IPS-18a (cell line): ENCODE results near the gene CCL4.
"Not testable (repeated sequence)": the region's sequence is repeated elsewhere in the genome, so short reads cannot be mapped to it uniquely, and the experiment has no call there.

ENCODE experiments used
- H3K27ac ChIP-seq: one replicate; pipeline ENCODE4 v1.5.1; 2013; ENCODE audit warnings: low read length
- H3K27me3 ChIP-seq: one replicate; pipeline ENCODE4 v1.6.1; 2013; ENCODE audit warnings: mild to moderate bottlenecking, low read length; ENCODE audit not compliant: control insufficient read depth, insufficient read depth
- H3K36me3 ChIP-seq: one replicate; pipeline ENCODE4 v1.6.1; 2013; ENCODE audit warnings: low read depth, low read length; ENCODE audit not compliant: control insufficient read depth
- H3K4me1 ChIP-seq: one replicate; pipeline ENCODE4 v1.6.1; 2013; ENCODE audit warnings: low read depth, low read length; ENCODE audit not compliant: control insufficient read depth
- H3K4me3 ChIP-seq: one replicate; pipeline ENCODE4 v1.5.1; 2013; ENCODE audit warnings: low read length
- H3K9ac ChIP-seq: one replicate; pipeline ENCODE4 v1.6.1; 2013; ENCODE audit warnings: mild to moderate bottlenecking, low read length, moderate library complexity
- H3K9me3 ChIP-seq: one replicate; pipeline ENCODE4 v1.6.1; 2013; ENCODE audit warnings: low read depth, low read length; ENCODE audit not compliant: control insufficient read depth

CCL4 gene

DNA sequence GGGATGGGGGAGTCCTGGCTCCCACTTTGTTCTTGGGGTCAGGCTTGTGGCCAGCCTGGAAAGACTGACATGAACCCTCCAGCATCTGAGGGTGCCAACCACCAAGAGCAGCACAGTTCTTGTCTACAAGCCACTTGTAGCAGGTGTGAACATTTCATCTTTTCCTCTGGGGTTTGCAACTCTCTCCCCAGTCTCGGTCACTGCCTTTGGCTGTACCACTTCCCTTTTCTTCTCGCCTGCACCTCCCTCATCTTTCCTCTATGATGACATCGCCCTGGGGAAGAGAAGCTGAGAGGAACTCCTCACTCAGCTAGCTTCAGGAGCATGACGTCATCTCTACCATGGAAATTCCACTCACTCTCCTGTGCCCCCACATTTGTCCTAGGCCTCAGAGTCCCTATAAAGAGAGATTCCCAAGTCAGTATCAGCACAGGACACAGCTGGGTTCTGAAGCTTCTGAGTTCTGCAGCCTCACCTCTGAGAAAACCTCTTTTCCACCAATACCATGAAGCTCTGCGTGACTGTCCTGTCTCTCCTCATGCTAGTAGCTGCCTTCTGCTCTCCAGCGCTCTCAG lies at the start of gene CCL4:
Gene CCL4 (plus strand): TSS at position 427 of the 575 bp plus-strand sequence. CDS start 79 bp downstream, at position 506.
- not testable (repeated sequence) for H3K27me3 ChIP-seq, H3K27ac ChIP-seq, H3K4me3 ChIP-seq

GRCh38 chr17:36055171-36055570 lies 48.5 kb upstream of the CCL4 start:
- no peak overlapping the region for H3K4me3 ChIP-seq
- H3K36me3 ChIP-seq: no peaks in the 10 kb centered on the region
- H3K27me3 ChIP-seq: no peaks in the 10 kb centered on the region
- H3K9ac ChIP-seq: no peak overlapping the region
- H3K9me3 ChIP-seq: no peaks in the 10 kb centered on the region
- no peaks in the 10 kb centered on the region for H3K4me1 ChIP-seq
- H3K27ac ChIP-seq: no peak overlapping the region

More for the DNA sequence above, at the start of gene CCL4:
- not testable (repeated sequence) for H3K9me3 ChIP-seq, H3K36me3 ChIP-seq, H3K9ac ChIP-seq, H3K4me1 ChIP-seq

DNA sequence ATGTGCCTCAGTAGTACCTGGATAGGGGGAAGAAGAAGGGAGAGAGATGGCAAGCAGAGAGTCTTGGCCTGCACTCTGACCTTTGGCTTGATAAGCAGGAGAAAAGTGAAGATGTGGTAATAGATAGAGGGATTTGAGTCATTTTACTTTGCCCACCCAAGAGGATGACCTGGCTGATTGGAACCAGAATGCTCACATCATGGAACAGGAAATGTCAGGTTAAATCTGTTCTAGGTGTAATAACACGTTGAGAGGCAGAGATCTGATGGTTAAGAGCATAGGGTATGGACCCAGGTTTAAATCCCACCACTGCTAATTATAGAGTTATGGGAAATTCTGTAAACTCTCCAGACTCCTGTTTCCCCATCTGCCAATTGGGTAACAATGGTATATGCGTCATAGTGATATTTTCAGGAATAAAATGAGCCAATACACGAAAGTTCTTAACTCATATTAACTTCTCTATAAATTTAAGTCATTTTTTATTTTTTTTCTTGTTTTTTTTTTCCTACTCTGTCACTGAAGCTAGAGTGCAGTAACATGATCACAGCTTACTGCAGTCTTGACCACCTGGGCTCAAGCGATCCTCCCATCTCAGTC lies 47.6 kb upstream of the CCL4 start:
- no peak overlapping the region for H3K9ac ChIP-seq
- no peaks in the 10 kb centered on the region for H3K4me1 ChIP-seq
- H3K9me3 ChIP-seq: no peaks in the 10 kb centered on the region
- no peaks in the 10 kb centered on the region for H3K27me3 ChIP-seq
- no peak overlapping the region for H3K27ac ChIP-seq
- no peak overlapping the region for H3K4me3 ChIP-seq
- no peaks in the 10 kb centered on the region for H3K36me3 ChIP-seq

- no peaks in the 10 kb centered on the region for H3K27me3 ChIP-seq
- no peak overlapping the region for H3K4me3 ChIP-seq
Measured at GRCh38 chr17:36057911-36058310, 45.7 kb upstream of the CCL4 start.

DNA sequence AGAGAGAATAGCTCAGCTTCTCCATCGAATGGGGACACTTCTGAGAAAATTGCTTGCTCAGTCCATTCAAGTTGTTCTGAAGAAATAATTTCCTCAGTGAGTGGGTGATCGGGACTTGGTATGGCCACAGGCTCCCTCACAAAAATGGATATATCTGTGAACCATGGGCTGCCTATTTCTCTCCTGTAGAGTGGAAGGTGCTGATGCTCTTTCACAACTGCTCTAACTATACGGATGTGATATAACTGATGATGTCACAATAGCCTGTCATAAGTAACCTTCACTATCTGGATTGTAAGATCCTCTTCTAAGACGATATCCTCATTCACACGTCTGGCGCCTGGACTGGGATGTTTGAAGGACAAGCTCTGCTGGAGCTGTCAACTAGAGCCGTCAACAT lies 44.2 kb upstream of the CCL4 start:
- Histone ChIP-seq H3K36me3 (no peaks in the 10 kb centered on the region), H3K9ac (no peak overlapping the region), H3K4me3 (no peak overlapping the region), H3K9me3 (no peaks in the 10 kb centered on the region), H3K27ac (no peak overlapping the region), H3K4me1 (no peaks in the 10 kb centered on the region), H3K27me3 (no peaks in the 10 kb centered on the region)

More at GRCh38 chr17:36057911-36058310, 45.7 kb upstream of the CCL4 start:
- H3K4me1 ChIP-seq: no peaks in the 10 kb centered on the region
- no peak overlapping the region for H3K27ac ChIP-seq
- no peaks in the 10 kb centered on the region for H3K36me3 ChIP-seq
- no peak overlapping the region for H3K9ac ChIP-seq
- no peaks in the 10 kb centered on the region for H3K9me3 ChIP-seq

- no peaks in the 10 kb centered on the region for H3K36me3 ChIP-seq
- no peaks in the 10 kb centered on the region for H3K9me3 ChIP-seq
- H3K4me3 ChIP-seq: no peak overlapping the region
- no peak overlapping the region for H3K9ac ChIP-seq
- H3K27me3 ChIP-seq: no peaks in the 10 kb centered on the region
- no peak overlapping the region for H3K27ac ChIP-seq
- no peaks in the 10 kb centered on the region for H3K4me1 ChIP-seq
Measured at GRCh38 chr17:36060816-36061215, 42.8 kb upstream of the CCL4 start.

DNA sequence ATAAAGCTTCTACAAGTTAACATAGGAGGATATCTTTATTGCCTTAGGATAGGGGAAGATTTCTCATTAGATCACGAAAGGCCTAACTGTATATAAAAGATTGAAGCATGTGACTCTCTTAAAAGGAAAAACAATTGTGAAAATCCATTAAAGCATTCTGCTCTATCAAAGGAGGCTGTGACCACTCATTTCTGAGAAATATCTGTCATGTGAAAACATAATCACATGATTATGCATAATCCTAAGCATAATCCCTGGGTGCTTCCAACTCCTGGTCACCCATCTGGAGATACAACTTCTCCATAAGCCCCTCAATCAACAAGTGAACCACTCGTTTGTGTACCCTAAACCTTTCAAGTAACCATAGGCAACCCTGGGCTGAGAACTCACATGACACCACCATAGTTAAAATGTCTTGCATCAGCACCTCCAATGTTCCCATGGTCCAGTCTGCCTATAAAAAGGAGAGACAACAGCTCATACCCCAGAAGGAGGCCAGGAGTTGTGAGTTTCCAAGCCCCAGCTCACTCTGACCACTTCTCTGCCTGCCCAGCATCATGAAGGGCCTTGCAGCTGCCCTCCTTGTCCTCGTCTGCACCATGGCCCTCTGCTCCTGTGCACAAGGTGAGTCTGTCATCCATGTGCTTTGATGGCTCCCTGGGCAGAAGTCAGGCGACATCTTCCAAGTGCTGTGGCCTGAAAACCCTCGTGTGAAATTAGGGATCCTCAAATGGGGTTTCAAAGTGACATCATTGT lies 39.7 kb upstream of the CCL4 start, which contains the start of gene CCL18:
Gene CCL18 (plus strand): TSS at position 487 of the 756 bp plus-strand sequence. CDS start 71 bp downstream, at position 558.
- Histone ChIP-seq H3K9me3 (no peaks in the 10 kb centered on the region), H3K4me3 (no peak within 1 kb of the TSS), H3K27me3 (no peaks in the 10 kb centered on the region), H3K4me1 (no peaks in the 10 kb centered on the region), H3K9ac (no peak within 1 kb of the TSS), H3K36me3 (no peaks in the 10 kb centered on the region), H3K27ac (no peak within 1 kb of the TSS)

DNA sequence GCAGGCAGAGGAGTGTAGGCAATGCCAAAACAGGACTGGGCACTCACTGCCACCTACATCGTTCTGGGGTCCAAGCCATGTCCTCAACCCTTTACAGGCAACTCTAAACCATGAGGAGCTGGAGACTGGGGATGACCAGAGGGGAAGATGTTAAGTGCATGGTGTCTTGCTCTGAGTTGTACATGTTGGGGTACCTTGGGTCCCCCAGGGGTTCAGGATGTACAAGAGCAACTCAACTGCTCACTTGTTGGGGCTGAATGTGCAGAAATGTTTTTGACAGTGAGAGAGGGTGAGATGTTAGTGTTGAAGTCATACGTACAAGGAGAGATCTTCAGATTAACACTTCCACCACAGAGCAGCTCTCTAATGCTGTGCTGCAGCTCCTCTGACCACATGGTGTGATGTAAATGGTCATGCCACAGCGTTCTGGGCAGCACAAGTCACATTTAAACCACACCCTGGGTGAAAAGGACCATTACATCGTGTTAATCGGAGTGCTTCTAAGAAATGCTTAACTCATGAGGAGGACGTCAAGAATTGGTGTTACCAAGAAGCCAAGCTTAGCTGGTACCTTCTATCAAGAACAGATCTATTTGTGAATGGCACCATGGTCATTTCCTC lies 37.2 kb upstream of the CCL4 start:
- no peaks in the 10 kb centered on the region for H3K4me1 ChIP-seq
- no peak overlapping the region for H3K4me3 ChIP-seq
- no peaks in the 10 kb centered on the region for H3K9me3 ChIP-seq
- no peaks in the 10 kb centered on the region for H3K36me3 ChIP-seq
- H3K9ac ChIP-seq: no peak overlapping the region
- no peaks in the 10 kb centered on the region for H3K27me3 ChIP-seq
- no peak overlapping the region for H3K27ac ChIP-seq

GRCh38 chr17:36068524-36068923 lies 35.1 kb upstream of the CCL4 start:
- Histone ChIP-seq H3K9ac (no peak overlapping the region), H3K27ac (no peak overlapping the region), H3K9me3 (no peaks in the 10 kb centered on the region), H3K4me1 (no peaks in the 10 kb centered on the region), H3K36me3 (no peaks in the 10 kb centered on the region), H3K27me3 (no peaks in the 10 kb centered on the region), H3K4me3 (no peak overlapping the region)

DNA sequence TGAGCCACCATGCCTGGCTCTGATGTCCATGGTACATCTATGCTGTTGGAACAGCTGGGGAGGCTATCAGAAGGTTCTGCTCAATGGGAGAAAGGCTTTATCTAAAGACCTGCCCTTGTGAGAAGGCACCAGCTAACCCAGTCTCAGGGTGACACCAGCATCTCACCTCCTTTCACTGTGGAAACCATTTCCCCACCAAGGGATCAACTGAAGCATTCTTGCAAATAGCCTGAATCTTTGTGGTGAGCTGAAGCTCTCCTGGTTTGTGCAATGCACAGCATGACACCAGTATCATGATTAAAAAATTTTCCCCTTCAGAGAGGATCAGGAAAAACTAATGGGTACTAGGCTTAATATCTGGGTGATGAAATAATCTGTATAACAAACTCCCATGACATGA lies 34.5 kb upstream of the CCL4 start:
- Histone ChIP-seq H3K9ac (no peak overlapping the region), H3K36me3 (no peaks in the 10 kb centered on the region), H3K9me3 (no peaks in the 10 kb centered on the region), H3K4me3 (no peak overlapping the region), H3K27ac (no peak overlapping the region), H3K4me1 (no peaks in the 10 kb centered on the region), H3K27me3 (no peaks in the 10 kb centered on the region)

DNA sequence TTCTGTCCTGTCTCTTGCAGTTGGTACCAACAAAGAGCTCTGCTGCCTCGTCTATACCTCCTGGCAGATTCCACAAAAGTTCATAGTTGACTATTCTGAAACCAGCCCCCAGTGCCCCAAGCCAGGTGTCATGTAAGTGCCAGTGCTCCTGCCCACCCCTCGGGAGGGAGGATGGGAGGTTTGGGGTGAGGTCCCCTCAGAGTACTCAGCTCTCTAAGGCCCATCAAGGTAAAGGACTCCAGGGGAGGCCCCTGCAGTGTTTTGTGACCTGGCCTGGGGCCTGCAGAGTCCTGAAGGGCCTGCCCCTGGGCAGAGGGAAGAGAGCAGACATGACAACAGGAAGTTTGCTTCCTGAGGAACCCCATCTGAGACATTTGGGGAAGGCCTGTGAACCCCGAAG lies 33.2 kb upstream of the CCL4 start:
- no peaks in the 10 kb centered on the region for H3K4me1 ChIP-seq
- H3K9ac ChIP-seq: no peak overlapping the region
- H3K27ac ChIP-seq: no peak overlapping the region
- no peaks in the 10 kb centered on the region for H3K9me3 ChIP-seq
- no peaks in the 10 kb centered on the region for H3K27me3 ChIP-seq
- no peak overlapping the region for H3K4me3 ChIP-seq
- H3K36me3 ChIP-seq: no peaks in the 10 kb centered on the region
